Gastroesophageal sphincter (tissue), 3 donors: Measurements from ENCODE around the gene DKKL1.

Experiments
- EP300 ChIP-seq: sonication (generic); formaldehyde crosslinking; IDR thresholded peaks from one replicate; pipeline ENCODE4 v1.6.1; 2017; ENCODE audit warnings: antibody characterized with exemption, mild to moderate bottlenecking
- POLR2A ChIP-seq, 2 donors: fragments of 450-650 bp; IDR thresholded peaks; one replicate each; pipeline ENCODE4 v1.6.1; 2017; ENCODE audit warnings: antibody characterized with exemption in 2 of 2, mild to moderate bottlenecking in 2 of 2, moderate library complexity in 1 of 2
- TF ChIP-seq, protein P1 (sequence below), 4 experiments: fragments of 200-600 bp in 2 of 4; fragments of 450-650 bp in 2 of 4; sonication (generic) in 1 of 4; IDR thresholded peaks; one replicate each; pipeline ENCODE4 v1.5.1; 2017 to 2019; ENCODE audit warnings: antibody characterized with exemption in 4 of 4, mild to moderate bottlenecking in 2 of 4, moderate library complexity in 2 of 4

DNA sequence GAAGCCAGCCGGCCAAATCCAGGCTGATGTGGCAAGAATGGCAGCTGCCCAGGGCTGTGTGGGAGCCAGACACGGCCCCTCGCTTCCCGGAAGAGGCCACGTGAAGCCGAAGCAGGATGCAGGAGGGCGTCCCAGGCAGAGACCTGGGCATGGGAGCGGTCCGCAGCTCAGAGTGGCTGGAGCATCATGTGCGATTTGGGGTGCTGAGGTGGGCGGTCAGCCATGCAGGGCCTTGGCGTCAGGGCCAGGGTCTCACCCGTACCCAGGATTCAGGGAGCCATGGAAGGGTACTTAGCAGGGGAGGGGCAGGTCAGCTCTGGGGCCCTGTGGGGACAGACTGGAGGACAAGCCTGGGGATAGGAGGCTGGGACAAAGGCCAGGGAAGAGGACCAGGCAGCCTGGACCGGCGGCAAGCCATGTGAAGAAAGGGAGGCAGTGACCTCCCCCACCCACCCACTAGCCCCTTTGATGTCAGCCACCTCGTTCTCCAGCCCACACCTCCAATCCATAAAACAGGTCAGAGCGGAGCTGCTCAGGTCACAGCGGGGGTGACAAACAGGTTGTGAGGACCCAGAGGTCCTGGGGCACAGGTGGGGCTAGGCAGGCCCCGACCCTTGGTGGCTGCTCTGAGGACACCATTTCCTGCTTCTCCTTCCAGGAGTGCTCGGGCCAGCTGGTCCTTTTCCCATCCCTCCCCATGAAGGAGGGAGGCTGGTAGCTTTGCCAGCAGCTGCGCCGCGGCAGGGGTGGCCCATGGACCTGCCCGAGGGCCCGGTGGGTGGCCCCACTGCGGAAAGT lies 26.7 kb downstream of the DKKL1 start:
- TF ChIP-seq, protein P1, sequence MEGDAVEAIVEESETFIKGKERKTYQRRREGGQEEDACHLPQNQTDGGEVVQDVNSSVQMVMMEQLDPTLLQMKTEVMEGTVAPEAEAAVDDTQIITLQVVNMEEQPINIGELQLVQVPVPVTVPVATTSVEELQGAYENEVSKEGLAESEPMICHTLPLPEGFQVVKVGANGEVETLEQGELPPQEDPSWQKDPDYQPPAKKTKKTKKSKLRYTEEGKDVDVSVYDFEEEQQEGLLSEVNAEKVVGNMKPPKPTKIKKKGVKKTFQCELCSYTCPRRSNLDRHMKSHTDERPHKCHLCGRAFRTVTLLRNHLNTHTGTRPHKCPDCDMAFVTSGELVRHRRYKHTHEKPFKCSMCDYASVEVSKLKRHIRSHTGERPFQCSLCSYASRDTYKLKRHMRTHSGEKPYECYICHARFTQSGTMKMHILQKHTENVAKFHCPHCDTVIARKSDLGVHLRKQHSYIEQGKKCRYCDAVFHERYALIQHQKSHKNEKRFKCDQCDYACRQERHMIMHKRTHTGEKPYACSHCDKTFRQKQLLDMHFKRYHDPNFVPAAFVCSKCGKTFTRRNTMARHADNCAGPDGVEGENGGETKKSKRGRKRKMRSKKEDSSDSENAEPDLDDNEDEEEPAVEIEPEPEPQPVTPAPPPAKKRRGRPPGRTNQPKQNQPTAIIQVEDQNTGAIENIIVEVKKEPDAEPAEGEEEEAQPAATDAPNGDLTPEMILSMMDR (IDR thresholded peaks at IDR 0.05): no peak
- TF ChIP-seq EP300: no peak
- no peak for TF ChIP-seq POLR2A (IDR thresholded peaks at IDR 0.05)
